HEK293 (cell line): ENCODE results near the gene CDC42BPA.

Source experiments
- GLIS2 ChIP-seq: fragments of 450-650 bp; formaldehyde crosslinking; IDR thresholded peaks from 2 replicates; pipeline ENCODE4 v1.5.1; 2016; ENCODE audit warnings: missing biosample characterization, missing genetic modification characterization
- KLF1 ChIP-seq: fragments of 450-650 bp; formaldehyde crosslinking; IDR thresholded peaks from 2 replicates; pipeline ENCODE4 v1.5.1; 2016; ENCODE audit warnings: missing biosample characterization, missing genetic modification characterization
- MEIS1 ChIP-seq: sonication (generic); formaldehyde crosslinking; IDR thresholded peaks from 2 replicates; pipeline ENCODE4 v1.8.1; 2022; ENCODE audit warnings: missing genetic modification reagents, mild to moderate bottlenecking, borderline replicate concordance
- PBX3 ChIP-seq: sonication (generic); formaldehyde crosslinking; IDR thresholded peaks from 2 replicates; pipeline ENCODE4 v1.8.1; 2022; ENCODE audit warnings: mild to moderate bottlenecking, moderate library complexity, missing genetic modification reagents
- ZBTB8A ChIP-seq: fragments of 450-650 bp; formaldehyde crosslinking; IDR thresholded peaks from 2 replicates; pipeline ENCODE4 v1.5.1; 2016; ENCODE audit warnings: missing biosample characterization, missing genetic modification characterization
- ZEB2 ChIP-seq: fragments of 450-650 bp; formaldehyde crosslinking; IDR thresholded peaks from 2 replicates; pipeline ENCODE4 v1.5.1; 2016; ENCODE audit warnings: missing biosample characterization, missing genetic modification characterization
- ZNF138 ChIP-seq: fragments of 450-650 bp; formaldehyde crosslinking; IDR thresholded peaks from 2 replicates; pipeline ENCODE4 v1.5.1; 2016; ENCODE audit warnings: missing biosample characterization, missing genetic modification characterization, borderline replicate concordance
- ZNF26 ChIP-seq: fragments of 450-650 bp; formaldehyde crosslinking; IDR thresholded peaks from 2 replicates; pipeline ENCODE4 v1.5.1; 2016; ENCODE audit warnings: missing biosample characterization, missing genetic modification characterization
- ZNF274 ChIP-seq, 2 experiments: fragments of 200-500 bp in 1 of 2; fragments of 450-650 bp in 1 of 2; sonication (Bioruptor generic) in 1 of 2; formaldehyde crosslinking in 1 of 2; IDR thresholded peaks; 2 replicates each; pipeline versions ENCODE4 v1.5.1 to v1.6.1; 2014 to 2016; ENCODE audit warnings: borderline replicate concordance in 1 of 2, inconsistent platforms in 1 of 2, low read length in 1 of 2, missing biosample characterization in 1 of 2, missing genetic modification characterization in 1 of 2
- ZNF76 ChIP-seq: fragments of 450-650 bp; formaldehyde crosslinking; IDR thresholded peaks from 2 replicates; pipeline ENCODE4; 2016; ENCODE audit warnings: low read depth, missing biosample characterization, missing genetic modification characterization, borderline replicate concordance
- TF ChIP-seq, protein P1 (sequence below): fragments of 450-650 bp; formaldehyde crosslinking; IDR thresholded peaks from 2 replicates; pipeline ENCODE4 v1.5.1; 2016; ENCODE audit warnings: missing biosample characterization, missing genetic modification characterization

GRCh38 chr1:227234998-227235405 is 83.3 kb downstream of the CDC42BPA start:
- no peak for TF ChIP-seq GLIS2 (tag by site-specific recombination)
- TF ChIP-seq, protein P1, sequence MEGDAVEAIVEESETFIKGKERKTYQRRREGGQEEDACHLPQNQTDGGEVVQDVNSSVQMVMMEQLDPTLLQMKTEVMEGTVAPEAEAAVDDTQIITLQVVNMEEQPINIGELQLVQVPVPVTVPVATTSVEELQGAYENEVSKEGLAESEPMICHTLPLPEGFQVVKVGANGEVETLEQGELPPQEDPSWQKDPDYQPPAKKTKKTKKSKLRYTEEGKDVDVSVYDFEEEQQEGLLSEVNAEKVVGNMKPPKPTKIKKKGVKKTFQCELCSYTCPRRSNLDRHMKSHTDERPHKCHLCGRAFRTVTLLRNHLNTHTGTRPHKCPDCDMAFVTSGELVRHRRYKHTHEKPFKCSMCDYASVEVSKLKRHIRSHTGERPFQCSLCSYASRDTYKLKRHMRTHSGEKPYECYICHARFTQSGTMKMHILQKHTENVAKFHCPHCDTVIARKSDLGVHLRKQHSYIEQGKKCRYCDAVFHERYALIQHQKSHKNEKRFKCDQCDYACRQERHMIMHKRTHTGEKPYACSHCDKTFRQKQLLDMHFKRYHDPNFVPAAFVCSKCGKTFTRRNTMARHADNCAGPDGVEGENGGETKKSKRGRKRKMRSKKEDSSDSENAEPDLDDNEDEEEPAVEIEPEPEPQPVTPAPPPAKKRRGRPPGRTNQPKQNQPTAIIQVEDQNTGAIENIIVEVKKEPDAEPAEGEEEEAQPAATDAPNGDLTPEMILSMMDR (tag by site-specific recombination): peak; percentile 24; the same call in 1 of the 2 replicates
- TF ChIP-seq ZBTB8A (tag by site-specific recombination): no peak
- TF ChIP-seq ZEB2 (tag by site-specific recombination): no peak
- TF ChIP-seq KLF1: no peak
- no peak for TF ChIP-seq ZNF76 (tag by site-specific recombination)
- TF ChIP-seq ZNF274 (IDR thresholded peaks at IDR 0.05; ENCODE audit: low read length): no peak
- no peak for TF ChIP-seq ZNF274 (tag by site-specific recombination; IDR thresholded peaks at IDR 0.05; ENCODE audit: borderline replicate concordance)
- TF ChIP-seq ZNF138: no peak
- no peak for TF ChIP-seq PBX3 (CRISPR knock-in tag)
- no peak for TF ChIP-seq ZNF26 (tag by site-specific recombination)
- no peak for TF ChIP-seq MEIS1
